K562 (cell line): Measurements from ENCODE around the gene CTIF. TPM values are rescaled to one million over a fixed set of nuclear protein-coding genes. Genes with fewer than 3 reads are reported as not detected.
A peak's percentile ranks its signal among the peaks of the same experiment; 100 is the strongest.

ENCODE experiments used
- ATAC-seq: fragments of 200-7000 bp; cut with Tn5 transposase; 3 replicates; pipeline ENCODE4 v1.9.1; 2020; ENCODE audit warnings: moderate library complexity
- BruUV-seq: library from RNA; stranded (reverse); fragments of 400-500 nt; replicated peaks from 2 replicates; lab custom pipeline; 2021; lab: Mats Ljungman, UMichigan
- CTCF ChIA-PET: fragments of 300-600 bp; formaldehyde crosslinking; extraction: SDS; loops from one replicate; lab custom pipeline; 2021; ENCODE audit warnings: low intra/inter-chr PET ratio; lab: Yijun Ruan, JAX
- POLR2A ChIA-PET: fragments of 300-600, 350-650 bp; sonication (Branson Sonifier 250); formaldehyde crosslinking; extraction: SDS; loops from one replicate; lab custom pipeline; 2021; ENCODE audit warnings: antibody characterized with exemption, inconsistent platforms; lab: Yijun Ruan, JAX
- DNase-seq, 4 experiments: peaks; one replicate each; pipeline versions ENCODE4 v3.0.0 to v3.0.0-alpha.2; 2011 to 2018; ENCODE audit warnings: low spot score in 3 of 4, mixed read lengths in 3 of 4; ENCODE audit errors: extremely low read depth in 1 of 4
- FAIRE-seq: peaks from 2 replicates; lab custom pipeline; 2011; peaks lifted over from hg19 to GRCh38; lab: Jason Lieb, UNC
- H2AFZ ChIP-seq: 2 replicates; pipeline ENCODE4 v1.6.0; 2011; ENCODE audit warnings: low read depth, low read length, control low read depth, inconsistent platforms
- H3K27ac ChIP-seq: fragments of 200-600 bp; 3 replicates; pipeline ENCODE4 v1.8.0; 2011; ENCODE audit warnings: low read depth, mild to moderate bottlenecking, control low read depth, inconsistent platforms, low read length, moderate library complexity, mixed read lengths; ENCODE audit errors: extremely low read depth
- H3K27me3 ChIP-seq, 2 experiments: fragments of 300-600 bp in 1 of 2; 2 replicates in 1 of 2; 3 replicates in 1 of 2; pipeline versions ENCODE4 v1.6.0 to v1.8.0; 2011; ENCODE audit warnings: inconsistent platforms in 2 of 2, low read length in 2 of 2, mild to moderate bottlenecking in 1 of 2, mixed read lengths in 1 of 2, moderate library complexity in 1 of 2; ENCODE audit not compliant: control insufficient read depth in 2 of 2, insufficient read depth in 2 of 2
- H3K36me3 ChIP-seq: fragments of 300-600 bp; 3 replicates; pipeline ENCODE4 v1.8.0; 2011; ENCODE audit warnings: mild to moderate bottlenecking, low read length, inconsistent platforms; ENCODE audit not compliant: control insufficient read depth, insufficient read depth
- H3K4me1 ChIP-seq, 2 experiments: fragments of 200-600 bp in 1 of 2; replicated peaks in 1 of 2; 2 replicates in 1 of 2; 3 replicates in 1 of 2; pipeline versions ENCODE4 v1.5.1 to v1.8.0; 2011; ENCODE audit warnings: inconsistent platforms in 2 of 2, low read length in 2 of 2, mild to moderate bottlenecking in 1 of 2, mixed read lengths in 1 of 2, moderate library complexity in 1 of 2; ENCODE audit not compliant: control insufficient read depth in 2 of 2, insufficient read depth in 2 of 2
- H3K4me2 ChIP-seq: 2 replicates; pipeline ENCODE4 v1.6.1; 2011; ENCODE audit warnings: low read length, control low read depth, inconsistent platforms, mixed read lengths; ENCODE audit not compliant: insufficient read depth
- H3K4me3 ChIP-seq: fragments of 200-600 bp; sonication (generic), shearing (Covaris generic); 2 replicates; pipeline ENCODE4 v1.5.1; 2016; ENCODE audit warnings: control low read depth, inconsistent platforms
- H3K79me2 ChIP-seq: fragments of 200-600 bp; 3 replicates; pipeline ENCODE4 v1.8.0; 2011; ENCODE audit warnings: low read length, inconsistent platforms; ENCODE audit not compliant: control insufficient read depth, insufficient read depth
- H3K9ac ChIP-seq, 2 experiments: 2 replicates each; pipeline versions ENCODE4 v1.6.0 to v1.6.1; 2011; ENCODE audit warnings: low read depth in 2 of 2, low read length in 2 of 2, control low read depth in 1 of 2, inconsistent platforms in 1 of 2, mild to moderate bottlenecking in 1 of 2, mixed read lengths in 1 of 2; ENCODE audit not compliant: insufficient read depth in 1 of 2
- H3K9me1 ChIP-seq: one replicate; pipeline ENCODE4 v1.6.0; 2011; ENCODE audit warnings: inconsistent platforms, mild to moderate bottlenecking, low read length, moderate library complexity; ENCODE audit not compliant: control insufficient read depth, insufficient read depth
- H3K9me3 ChIP-seq: replicated peaks from 2 replicates; pipeline ENCODE4 v1.5.1; 2011; ENCODE audit warnings: low read depth, low read length, inconsistent platforms; ENCODE audit not compliant: control insufficient read depth, insufficient read depth
- H4K20me1 ChIP-seq: replicated peaks from 2 replicates; pipeline ENCODE4 v1.6.1; 2011; ENCODE audit warnings: low read length, inconsistent platforms, mixed read lengths; ENCODE audit not compliant: control insufficient read depth, insufficient read depth
- BCOR ChIP-seq: fragments of 450-650 bp; IDR thresholded peaks from 2 replicates; pipeline ENCODE4 v1.6.1; 2016
- BHLHE40 ChIP-seq: IDR thresholded peaks from 2 replicates; pipeline ENCODE4 v1.6.1; 2011; ENCODE audit warnings: low read length, improper control_type of control experiment
- CREBBP ChIP-seq: IDR thresholded peaks from one replicate; pipeline ENCODE4 v1.6.1; 2012; ENCODE audit warnings: low read depth, mild to moderate bottlenecking, control low read depth, inconsistent platforms, low read length
- DNMT1 ChIP-seq: fragments of 450-650 bp; IDR thresholded peaks from 2 replicates; pipeline ENCODE4 v1.6.1; 2016; ENCODE audit warnings: antibody characterized with exemption, mild to moderate bottlenecking
- ELF1 ChIP-seq: fragments of 200-800 bp; sonication (Bioruptor generic); IDR thresholded peaks from 2 replicates; pipeline ENCODE4 v1.6.1; 2016; ENCODE audit warnings: missing genetic modification characterization, missing compliant biosample characterization
- IRF1 ChIP-seq: sonication (generic); formaldehyde crosslinking; IDR thresholded peaks from 2 replicates; pipeline ENCODE4 v1.8.0; 2022; ENCODE audit warnings: missing genetic modification reagents, mild to moderate bottlenecking, borderline replicate concordance
- MEIS2 ChIP-seq: fragments of 450-650 bp; IDR thresholded peaks from 2 replicates; pipeline ENCODE4 v1.6.1; 2014; ENCODE audit warnings: mild to moderate bottlenecking; ENCODE audit not compliant: partially characterized antibody
- NR0B1 ChIP-seq: fragments of 450-650 bp; IDR thresholded peaks from one replicate; pipeline ENCODE4 v1.6.1; 2018; ENCODE audit warnings: mild to moderate bottlenecking, moderate library complexity; ENCODE audit not compliant: partially characterized antibody
- PHF20 ChIP-seq: fragments of 450-650 bp; IDR thresholded peaks from 2 replicates; pipeline ENCODE4 v1.6.1; 2018; ENCODE audit not compliant: partially characterized antibody
- SAP30 ChIP-seq: fragments of 200-600 bp; sonication (generic); IDR thresholded peaks from 2 replicates; pipeline ENCODE4 v1.6.1; 2012; ENCODE audit warnings: borderline replicate concordance, low read depth, mild to moderate bottlenecking, moderate library complexity, low read length, control low read depth, inconsistent platforms; ENCODE audit not compliant: insufficient read depth, poor library complexity, severe bottlenecking
- SIN3B ChIP-seq: fragments of 450-650 bp; IDR thresholded peaks from 2 replicates; pipeline ENCODE4 v1.6.1; 2017; ENCODE audit warnings: low read depth, mild to moderate bottlenecking, moderate library complexity
- STAT5A ChIP-seq: IDR thresholded peaks from 2 replicates; pipeline ENCODE4 v1.6.1; 2012; ENCODE audit warnings: low read length, inconsistent platforms, borderline replicate concordance
- TEAD2 ChIP-seq: fragments of 450-650 bp; IDR thresholded peaks from 2 replicates; pipeline ENCODE4 v1.6.1; 2016; ENCODE audit warnings: missing genetic modification characterization, control low read depth, missing compliant biosample characterization
- ZKSCAN3 ChIP-seq: fragments of 250-450 bp; sonication (Bioruptor Pico); IDR thresholded peaks from 2 replicates; pipeline ENCODE4 v1.4.0; 2020
- ZNF830 ChIP-seq: fragments of 250-450 bp; sonication (Bioruptor Pico); IDR thresholded peaks from 2 replicates; pipeline ENCODE4 v1.5.0; 2021; ENCODE audit warnings: mild to moderate bottlenecking
- WGBS: fragments of 100-300 bp; shearing (Covaris generic); methylation state at CpG from one replicate; pipeline ENCODE4 v1.1.6; 2016; ENCODE audit warnings: low coverage, mixed read lengths; ENCODE audit not compliant: insufficient coverage; ENCODE audit errors: missing lambda C conversion rate; 5-methylcytosine and 5-hydroxymethylcytosine counted together
- in situ Hi-C: fragments of 300-500 bp; cut with MboI; formaldehyde crosslinking; loops from 4 replicates; pipeline ENCODE4 v1.15.0; 2018; ENCODE audit warnings: inconsistent platforms, mixed read lengths
- intact Hi-C: fragments of 100-400 bp; cut with micrococcal nuclease; formaldehyde crosslinking; loops from 2 replicates; pipeline ENCODE4 v1.14.2; 2022
- polyA plus RNA-seq, 8 experiments: library from polyadenylated mRNA; depleted of rRNA in 4 of 8; stranded (reverse) in 5 of 8; unstranded in 3 of 8; fragments of >200 nt; fragmentation: Nextera tagmentation in 2 of 8; fragmentation: Illumina TruSeq in 1 of 8; extraction: Ambion mirVana in 2 of 8; extraction: Trizol in 1 of 8; gene quantifications; 2 replicates each; pipeline versions ENCODE4 v1.2.1 to v1.2.3, GENCODE V29; 2011 to 2014; ENCODE audit warnings: inconsistent platforms in 1 of 8, missing spikeins in 1 of 8
- total RNA-seq, 7 experiments: library from RNA; depleted of rRNA in 6 of 7; stranded (reverse); fragments of >200 nt in 6 of 7; fragmentation: Illumina TruSeq in 2 of 7; extraction: Trizol in 2 of 7; gene quantifications; 2 replicates each; pipeline versions ENCODE4 v1.2.1 to v1.2.3, GENCODE V29; 2011 to 2021; ENCODE audit warnings: low replicate concordance in 1 of 7
- TF ChIP-seq, protein P1 (sequence below): fragments of 450-650 bp; IDR thresholded peaks from 2 replicates; pipeline ENCODE4 v1.7.1; 2018; ENCODE audit warnings: mild to moderate bottlenecking, low read depth; ENCODE audit not compliant: partially characterized antibody
- TF ChIP-seq, protein P2 (sequence below): fragments of 250-450 bp; sonication (Bioruptor Pico); IDR thresholded peaks from 2 replicates; pipeline ENCODE4 v1.4.0; 2020; ENCODE audit warnings: mild to moderate bottlenecking, moderate library complexity

CTIF gene
- total and polyA plus RNA-seq, 9 of the 15 experiments (the other 6 are each of a cell fraction or from before 2014, with no cell fraction given): 0.17 to 11.5 (median 2.2) TPM

- no peaks in the 10 kb centered on the region for H3K27me3 ChIP-seq
- no peak overlapping the region for H3K4me2 ChIP-seq
- no peaks in the 10 kb centered on the region for H3K36me3 ChIP-seq
- H3K9me3 ChIP-seq: no peaks in the 10 kb centered on the region
- POLR2A ChIA-PET: no interaction called here
- H3K4me1 ChIP-seq: peaks cover 14 to 28% of the 10 kb centered on the region in 2 experiments
- BruUV-seq: no TSS peak
- FAIRE-seq: no peak
- in situ Hi-C loops (no loop called here), intact Hi-C loops (no loop called here)
- WGBS: 61% methylated on average over 14 of the region's 18 CpGs
- H3K9ac ChIP-seq: no peak overlapping the region
- DNase-seq: peak in 1 of 4 experiments; percentile 32
- H3K4me3 ChIP-seq: no peak overlapping the region
- no peaks in the 10 kb centered on the region for H3K79me2 ChIP-seq
- H3K9me1 ChIP-seq: no peaks in the 10 kb centered on the region
- no peak for ATAC-seq
- CTCF ChIA-PET: no interaction called here
- H2AFZ ChIP-seq: no peak overlapping the region
- no peak overlapping the region; the same call in 2 of the 3 replicates for H3K27ac ChIP-seq
- no peaks in the 10 kb centered on the region for H4K20me1 ChIP-seq
- TF ChIP-seq ELF1 (tag): no peak
- peak; percentile 82 for TF ChIP-seq BCOR
- no peak for TF ChIP-seq TEAD2 (tag)
- TF ChIP-seq STAT5A: no peak
- TF ChIP-seq SIN3B: no peak
- no peak for TF ChIP-seq DNMT1
- TF ChIP-seq SAP30: no peak
- no peak for TF ChIP-seq ZNF830 (CRISPR knock-in tag)
- peak; percentile 39; the same call in 1 of the 2 replicates for TF ChIP-seq BHLHE40
- no peak for TF ChIP-seq ZKSCAN3 (CRISPR knock-in tag)
- TF ChIP-seq, protein P1, sequence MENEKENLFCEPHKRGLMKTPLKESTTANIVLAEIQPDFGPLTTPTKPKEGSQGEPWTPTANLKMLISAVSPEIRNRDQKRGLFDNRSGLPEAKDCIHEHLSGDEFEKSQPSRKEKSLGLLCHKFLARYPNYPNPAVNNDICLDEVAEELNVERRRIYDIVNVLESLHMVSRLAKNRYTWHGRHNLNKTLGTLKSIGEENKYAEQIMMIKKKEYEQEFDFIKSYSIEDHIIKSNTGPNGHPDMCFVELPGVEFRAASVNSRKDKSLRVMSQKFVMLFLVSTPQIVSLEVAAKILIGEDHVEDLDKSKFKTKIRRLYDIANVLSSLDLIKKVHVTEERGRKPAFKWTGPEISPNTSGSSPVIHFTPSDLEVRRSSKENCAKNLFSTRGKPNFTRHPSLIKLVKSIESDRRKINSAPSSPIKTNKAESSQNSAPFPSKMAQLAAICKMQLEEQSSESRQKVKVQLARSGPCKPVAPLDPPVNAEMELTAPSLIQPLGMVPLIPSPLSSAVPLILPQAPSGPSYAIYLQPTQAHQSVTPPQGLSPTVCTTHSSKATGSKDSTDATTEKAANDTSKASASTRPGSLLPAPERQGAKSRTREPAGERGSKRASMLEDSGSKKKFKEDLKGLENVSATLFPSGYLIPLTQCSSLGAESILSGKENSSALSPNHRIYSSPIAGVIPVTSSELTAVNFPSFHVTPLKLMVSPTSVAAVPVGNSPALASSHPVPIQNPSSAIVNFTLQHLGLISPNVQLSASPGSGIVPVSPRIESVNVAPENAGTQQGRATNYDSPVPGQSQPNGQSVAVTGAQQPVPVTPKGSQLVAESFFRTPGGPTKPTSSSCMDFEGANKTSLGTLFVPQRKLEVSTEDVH: no peak
- no peak for TF ChIP-seq NR0B1
- TF ChIP-seq MEIS2: no peak
- TF ChIP-seq PHF20: no peak
- TF ChIP-seq IRF1 (CRISPR knock-in tag): no peak
- no peak for TF ChIP-seq CREBBP
- TF ChIP-seq, protein P2, sequence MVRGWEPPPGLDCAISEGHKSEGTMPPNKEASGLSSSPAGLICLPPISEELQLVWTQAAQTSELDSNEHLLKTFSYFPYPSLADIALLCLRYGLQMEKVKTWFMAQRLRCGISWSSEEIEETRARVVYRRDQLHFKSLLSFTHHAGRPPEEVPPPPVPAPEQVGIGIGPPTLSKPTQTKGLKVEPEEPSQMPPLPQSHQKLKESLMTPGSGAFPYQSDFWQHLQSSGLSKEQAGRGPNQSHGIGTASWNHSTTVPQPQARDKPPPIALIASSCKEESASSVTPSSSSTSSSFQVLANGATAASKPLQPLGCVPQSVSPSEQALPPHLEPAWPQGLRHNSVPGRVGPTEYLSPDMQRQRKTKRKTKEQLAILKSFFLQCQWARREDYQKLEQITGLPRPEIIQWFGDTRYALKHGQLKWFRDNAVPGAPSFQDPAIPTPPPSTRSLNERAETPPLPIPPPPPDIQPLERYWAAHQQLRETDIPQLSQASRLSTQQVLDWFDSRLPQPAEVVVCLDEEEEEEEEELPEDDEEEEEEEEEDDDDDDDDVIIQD (CRISPR knock-in tag): no peak
Measured at GRCh38 chr18:48834413-48835031, 295.7 kb downstream of the CTIF start.
